ENCODE measurements around the gene NEB. TPM values are rescaled to one million over a fixed set of nuclear protein-coding genes. Genes with fewer than 3 reads are reported as not detected.
A peak's percentile ranks its signal among the peaks of the same experiment; 100 is the strongest.

Gene NEB
- total and polyA plus RNA-seq, 2 experiments from 2014 or later, result 0.40 to 1.2 TPM

GRCh38 chr2:151619337-151619989 lies 114.8 kb downstream of the NEB start:
- H3K36me3 ChIP-seq, result no peaks in the 10 kb centered on the region
- no peak overlapping the region for H3K4me3 ChIP-seq
- no peaks in the 10 kb centered on the region for H3K4me1 ChIP-seq (ENCODE audit: low read depth)
- peak in 1 of 2 donors; percentile 50 for DNase-seq (ENCODE audit: low read depth in 1 of 2, low spot score in 1 of 2)
- H3K27ac ChIP-seq, result no peak overlapping the region
- TF ChIP-seq, protein P1, sequence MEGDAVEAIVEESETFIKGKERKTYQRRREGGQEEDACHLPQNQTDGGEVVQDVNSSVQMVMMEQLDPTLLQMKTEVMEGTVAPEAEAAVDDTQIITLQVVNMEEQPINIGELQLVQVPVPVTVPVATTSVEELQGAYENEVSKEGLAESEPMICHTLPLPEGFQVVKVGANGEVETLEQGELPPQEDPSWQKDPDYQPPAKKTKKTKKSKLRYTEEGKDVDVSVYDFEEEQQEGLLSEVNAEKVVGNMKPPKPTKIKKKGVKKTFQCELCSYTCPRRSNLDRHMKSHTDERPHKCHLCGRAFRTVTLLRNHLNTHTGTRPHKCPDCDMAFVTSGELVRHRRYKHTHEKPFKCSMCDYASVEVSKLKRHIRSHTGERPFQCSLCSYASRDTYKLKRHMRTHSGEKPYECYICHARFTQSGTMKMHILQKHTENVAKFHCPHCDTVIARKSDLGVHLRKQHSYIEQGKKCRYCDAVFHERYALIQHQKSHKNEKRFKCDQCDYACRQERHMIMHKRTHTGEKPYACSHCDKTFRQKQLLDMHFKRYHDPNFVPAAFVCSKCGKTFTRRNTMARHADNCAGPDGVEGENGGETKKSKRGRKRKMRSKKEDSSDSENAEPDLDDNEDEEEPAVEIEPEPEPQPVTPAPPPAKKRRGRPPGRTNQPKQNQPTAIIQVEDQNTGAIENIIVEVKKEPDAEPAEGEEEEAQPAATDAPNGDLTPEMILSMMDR (IDR thresholded peaks at IDR 0.05; ENCODE audit: low read depth, low read length), result no peak
- H3K9me3 ChIP-seq (ENCODE audit: low read depth), result no peaks in the 10 kb centered on the region
- no peaks in the 10 kb centered on the region for H3K27me3 ChIP-seq

- H3K4me1 ChIP-seq (ENCODE audit: low read depth), result no peaks in the 10 kb centered on the region
- H3K27me3 ChIP-seq, result no peaks in the 10 kb centered on the region
- no peak for DNase-seq (ENCODE audit: low read depth in 1 of 2, low spot score in 1 of 2)
- no peak overlapping the region for H3K27ac ChIP-seq
- TF ChIP-seq, protein P1 (IDR thresholded peaks at IDR 0.05; ENCODE audit: low read depth, low read length), result no peak
- H3K9me3 ChIP-seq (ENCODE audit: low read depth), result no peaks in the 10 kb centered on the region
- no peaks in the 10 kb centered on the region for H3K36me3 ChIP-seq
- H3K4me3 ChIP-seq, result no peak overlapping the region
Measured at GRCh38 chr2:151616760-151617339, 117.4 kb downstream of the NEB start.

- Histone ChIP-seq H3K27ac (no peak overlapping the region), H3K9me3 (ENCODE audit: low read depth) (no peaks in the 10 kb centered on the region), H3K27me3 (no peaks in the 10 kb centered on the region), H3K4me1 (ENCODE audit: low read depth) (no peaks in the 10 kb centered on the region), H3K4me3 (no peak overlapping the region), H3K36me3 (no peaks in the 10 kb centered on the region)
- TF ChIP-seq, protein P1 (IDR thresholded peaks at IDR 0.05; ENCODE audit: low read depth, low read length), result no peak
- DNase-seq (ENCODE audit: low read depth in 1 of 2, low spot score in 1 of 2), result no peak
Measured at GRCh38 chr2:151614606-151615306, 119.5 kb downstream of the NEB start.

- Histone ChIP-seq H3K36me3 (no peaks in the 10 kb centered on the region), H3K27ac (no peak overlapping the region), H3K4me1 (ENCODE audit: low read depth) (no peaks in the 10 kb centered on the region), H3K4me3 (no peak overlapping the region), H3K27me3 (no peaks in the 10 kb centered on the region), H3K9me3 (ENCODE audit: low read depth) (no peaks in the 10 kb centered on the region)
- TF ChIP-seq, protein P1 (IDR thresholded peaks at IDR 0.05; ENCODE audit: low read depth, low read length), result no peak
- no peak for DNase-seq (ENCODE audit: low read depth in 1 of 2, low spot score in 1 of 2)
Measured at GRCh38 chr2:151614159-151614558, 120.1 kb downstream of the NEB start.

DNA sequence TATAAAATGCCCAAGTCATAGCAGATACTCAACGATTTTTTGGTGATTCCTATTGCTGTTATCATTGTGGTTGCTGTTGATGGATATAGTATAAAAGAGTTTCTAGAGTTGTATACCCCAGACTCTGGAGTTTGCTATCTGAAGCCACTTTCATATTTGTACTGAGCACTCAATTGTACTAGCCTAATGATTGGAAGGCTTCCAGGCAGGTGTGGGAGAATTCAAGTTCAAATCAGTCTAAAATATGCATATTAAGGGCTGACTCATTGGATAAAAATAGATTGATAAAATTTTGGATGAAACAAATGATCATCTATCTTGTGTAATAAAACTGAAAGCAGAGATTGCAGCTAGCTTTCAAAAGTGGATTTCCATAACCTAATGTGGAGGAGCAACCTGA lies 122.9 kb downstream of the NEB start:
- no peaks in the 10 kb centered on the region for H3K9me3 ChIP-seq (ENCODE audit: low read depth)
- no peaks in the 10 kb centered on the region for H3K4me1 ChIP-seq (ENCODE audit: low read depth)
- no peaks in the 10 kb centered on the region for H3K36me3 ChIP-seq
- H3K27ac ChIP-seq, result no peak overlapping the region
- H3K4me3 ChIP-seq, result no peak overlapping the region
- TF ChIP-seq, protein P1 (IDR thresholded peaks at IDR 0.05; ENCODE audit: low read depth, low read length), result no peak
- no peak for DNase-seq (ENCODE audit: low read depth in 1 of 2, low spot score in 1 of 2)
- no peaks in the 10 kb centered on the region for H3K27me3 ChIP-seq
